Endothelial cell of umbilical vein (primary cell): ENCODE data around the gene PRKCB. TPM values are rescaled to one million over a fixed set of nuclear protein-coding genes. Genes with fewer than 3 reads are reported as not detected.

ENCODE experiments used
- BruUV-seq: library from RNA; stranded (reverse); fragments of 400-500 nt; replicated peaks from 2 replicates; lab custom pipeline; 2021; lab: Mats Ljungman, UMichigan
- CTCF ChIA-PET: fragments of 300-600, 350-600 bp; sonication (Branson Sonifier 250); formaldehyde crosslinking; loops from one replicate; lab custom pipeline; 2021; ENCODE audit warnings: antibody characterized with exemption, inconsistent platforms; lab: Charles Lee
- POLR2A ChIA-PET: fragments of 300-600, 350-600 bp; sonication (Branson Sonifier 250); formaldehyde crosslinking; loops from one replicate; lab custom pipeline; 2021; ENCODE audit warnings: antibody characterized with exemption, inconsistent platforms; lab: Charles Lee
- DNase-seq: peaks from one replicate; pipeline ENCODE4 v3.0.0-alpha.2; 2011; ENCODE audit warnings: low read depth, low spot score
- FAIRE-seq: peaks from 2 replicates; lab custom pipeline; 2011; peaks lifted over from hg19 to GRCh38; lab: Jason Lieb, UNC
- H2AFZ ChIP-seq: 2 replicates; pipeline ENCODE4 v1.6.0; 2012; ENCODE audit warnings: low read depth, low read length, control low read depth, inconsistent platforms
- H3K27ac ChIP-seq: 2 replicates; pipeline ENCODE4 v1.5.1; 2011; ENCODE audit warnings: low read depth, mild to moderate bottlenecking, control low read depth, low read length, moderate library complexity; ENCODE audit not compliant: insufficient read depth
- H3K27me3 ChIP-seq, 2 experiments: 2 replicates each; pipeline versions ENCODE4 v1.6.0 to v1.6.1; 2011; ENCODE audit warnings: low read length in 2 of 2, mixed read lengths in 1 of 2; ENCODE audit not compliant: control insufficient read depth in 2 of 2, insufficient read depth in 2 of 2
- H3K36me3 ChIP-seq, 2 experiments: 2 replicates in 1 of 2; 3 replicates in 1 of 2; pipeline ENCODE4 v1.5.1; 2011; ENCODE audit warnings: low read length in 2 of 2, mild to moderate bottlenecking in 1 of 2, moderate library complexity in 1 of 2; ENCODE audit not compliant: control insufficient read depth in 2 of 2, insufficient read depth in 2 of 2; ENCODE audit errors: extremely low read depth in 1 of 2
- H3K4me1 ChIP-seq: 3 replicates; pipeline ENCODE4 v1.5.1; 2011; ENCODE audit warnings: mild to moderate bottlenecking, low read length; ENCODE audit not compliant: control insufficient read depth, insufficient read depth; ENCODE audit errors: extremely low read depth
- H3K4me2 ChIP-seq: 2 replicates; pipeline ENCODE4 v1.6.1; 2011; ENCODE audit warnings: low read length, control low read depth, mixed read lengths; ENCODE audit not compliant: insufficient read depth
- H3K4me3 ChIP-seq, 3 experiments: fragments of 200-600 bp in 1 of 3; sonication (generic), shearing (Covaris generic) in 1 of 3; replicated peaks in 1 of 3; 2 replicates each; pipeline ENCODE4 v1.5.1; 2011 to 2016; ENCODE audit warnings: control low read depth in 3 of 3, low read length in 3 of 3, mild to moderate bottlenecking in 2 of 3, inconsistent platforms in 1 of 3, low read depth in 1 of 3, moderate library complexity in 1 of 3; ENCODE audit not compliant: insufficient read depth in 1 of 3
- H3K79me2 ChIP-seq: 2 replicates; pipeline ENCODE4 v1.6.0; 2012; ENCODE audit warnings: low read length, inconsistent platforms; ENCODE audit not compliant: control insufficient read depth, insufficient read depth
- H3K9ac ChIP-seq: replicated peaks from 2 replicates; pipeline ENCODE3; 2011; ENCODE audit warnings: low read length, control low read depth; ENCODE audit not compliant: insufficient read depth; ENCODE audit errors: extremely low read depth
- H3K9me1 ChIP-seq: replicated peaks from 3 replicates; pipeline ENCODE4 v1.6.0; 2011; ENCODE audit warnings: mild to moderate bottlenecking, low read length; ENCODE audit not compliant: control insufficient read depth, insufficient read depth; ENCODE audit errors: extremely low read depth
- H3K9me3 ChIP-seq: replicated peaks from 2 replicates; pipeline ENCODE4 v1.5.1; 2012; ENCODE audit warnings: low read length, inconsistent platforms; ENCODE audit not compliant: control insufficient read depth, insufficient read depth
- H4K20me1 ChIP-seq: replicated peaks from 2 replicates; pipeline ENCODE3; 2011; ENCODE audit warnings: mild to moderate bottlenecking, low read length; ENCODE audit not compliant: control insufficient read depth, insufficient read depth; ENCODE audit errors: extremely low read depth
- CTCF ChIP-seq, 2 donors: IDR thresholded peaks; 1 replicate in 1 of 2; 2 replicates in 1 of 2; pipeline ENCODE4 v1.5.1; 2011; ENCODE audit warnings: low read length in 2 of 2, mild to moderate bottlenecking in 2 of 2, moderate library complexity in 2 of 2, control low read depth in 1 of 2, inconsistent platforms in 1 of 2, low read depth in 1 of 2; ENCODE audit not compliant: insufficient read depth in 1 of 2; ENCODE audit errors: extremely low read depth in 1 of 2
- EZH2 ChIP-seq: IDR thresholded peaks from 2 replicates; pipeline ENCODE4 v1.6.1; 2012; ENCODE audit warnings: borderline replicate concordance, low read depth, mild to moderate bottlenecking, moderate library complexity, low read length, inconsistent platforms; ENCODE audit not compliant: severe bottlenecking
- FOS ChIP-seq: IDR thresholded peaks from 2 replicates; pipeline ENCODE4 v1.6.1; 2011; ENCODE audit warnings: mild to moderate bottlenecking, low read length, moderate library complexity, borderline replicate concordance; ENCODE audit not compliant: insufficient read depth
- GATA2 ChIP-seq: IDR thresholded peaks from 2 replicates; pipeline ENCODE4 v1.7.0; 2011; ENCODE audit warnings: low read depth, mild to moderate bottlenecking, moderate library complexity, mixed read lengths, low read length; ENCODE audit not compliant: insufficient read length, insufficient read depth
- JUN ChIP-seq: IDR thresholded peaks from 2 replicates; pipeline ENCODE4 v1.6.1; 2011; ENCODE audit warnings: borderline replicate concordance, low read depth; ENCODE audit not compliant: insufficient read length, insufficient read depth
- MAX ChIP-seq: IDR thresholded peaks from 2 replicates; pipeline ENCODE4 v1.6.1; 2011; ENCODE audit not compliant: insufficient read depth, insufficient read length
- MYC ChIP-seq: IDR thresholded peaks from one replicate; pipeline ENCODE4 v1.6.1; 2011; ENCODE audit warnings: mild to moderate bottlenecking, low read depth, low read length
- POLR2A ChIP-seq: IDR thresholded peaks from 2 replicates; pipeline ENCODE4 v1.6.1; 2012; ENCODE audit warnings: low read depth, mild to moderate bottlenecking, control low read depth, low read length
- POLR2AphosphoS5 ChIP-seq: IDR thresholded peaks from 2 replicates; pipeline ENCODE4 v1.6.1; 2012; ENCODE audit warnings: low read depth, mild to moderate bottlenecking, control low read depth, low read length, moderate library complexity; ENCODE audit not compliant: insufficient read depth
- dilution Hi-C: fragments of 300-500 bp; cut with MboI; formaldehyde crosslinking; loops from one replicate; pipeline ENCODE4 v1.15.0; 2019; ENCODE audit warnings: low sequenced_read_pairs; ENCODE audit not compliant: extremely low pct_ligation_motif_present
- intact Hi-C: fragments of 100-400 bp; cut with micrococcal nuclease; formaldehyde crosslinking; loops from one replicate; pipeline ENCODE4 v1.10.0; 2022
- polyA plus RNA-seq, 4 experiments: library from polyadenylated mRNA; depleted of rRNA in 3 of 4; stranded (reverse) in 3 of 4; unstranded in 1 of 4; fragments of >200 nt; gene quantifications; 2 replicates each; pipeline versions ENCODE4 v1.2.1 to v1.2.3, GENCODE V29; 2011 to 2012; ENCODE audit warnings: missing spikeins in 1 of 4
- total RNA-seq: library from RNA; stranded (reverse); gene quantifications from 2 replicates; pipeline ENCODE4 v1.2.3, GENCODE V29; 2021

Gene PRKCB
- total and polyA plus RNA-seq, 2 donors (not counting 3 experiments of a cell fraction or from before 2014, with no cell fraction given), result 0.01 TPM; not detected in 1

- dilution Hi-C loops, result no loop called here
- DNase-seq, result no peak
- Histone ChIP-seq H3K9me1 (no peaks in the 10 kb centered on the region), H3K9me3 (no peaks in the 10 kb centered on the region), H3K79me2 (no peaks in the 10 kb centered on the region), H2AFZ (no peak overlapping the region), H3K4me3 (no peak overlapping the region), H3K27ac (no peak overlapping the region), H3K27me3 (no peaks in the 10 kb centered on the region), H3K36me3 (no peaks in the 10 kb centered on the region), H3K4me1 (no peaks in the 10 kb centered on the region), H3K4me2 (no peak overlapping the region), H3K9ac (no peak overlapping the region), H4K20me1 (no peaks in the 10 kb centered on the region)
- no peak for TF ChIP-seq MAX
- TF ChIP-seq POLR2A, result no peak
- no peak for TF ChIP-seq EZH2
- TF ChIP-seq JUN, result no peak
- no peak for TF ChIP-seq FOS
- TF ChIP-seq MYC, result no peak
- intact Hi-C loops, result no loop called here
- ChIA-PET CTCF (no interaction called here), POLR2A (no interaction called here)
- FAIRE-seq, result no peak
- no TSS peak for BruUV-seq
Observed at GRCh38 chr16:24002619-24003018, 166.8 kb downstream of the PRKCB start.

- TF ChIP-seq POLR2AphosphoS5, result no peak
- TF ChIP-seq POLR2A, result no peak
- TF ChIP-seq GATA2, result no peak
- TF ChIP-seq JUN, result no peak
- TF ChIP-seq MAX, result no peak
- no peak for TF ChIP-seq MYC
- TF ChIP-seq EZH2, result no peak
- TF ChIP-seq FOS, result no peak
- TF ChIP-seq CTCF (IDR thresholded peaks at IDR 0.05; ENCODE audit: extremely low read depth in 1 of 2, insufficient read depth in 1 of 2, low read depth in 1 of 2, low read length in 2 of 2), result no peak
- POLR2A ChIA-PET, result no interaction called here
Observed at GRCh38 chr16:24005577-24005976, 169.8 kb downstream of the PRKCB start.

More at GRCh38 chr16:24005577-24005976, 169.8 kb downstream of the PRKCB start:
- intact Hi-C loops, result no loop called here
- Histone ChIP-seq H3K9me3 (no peaks in the 10 kb centered on the region), H3K27ac (no peak overlapping the region), H3K79me2 (no peaks in the 10 kb centered on the region), H3K27me3 (no peaks in the 10 kb centered on the region), H3K36me3 (no peaks in the 10 kb centered on the region), H4K20me1 (no peaks in the 10 kb centered on the region), H3K9me1 (no peaks in the 10 kb centered on the region), H3K4me2 (no peak overlapping the region), H3K4me3 (no peak overlapping the region), H2AFZ (no peak overlapping the region), H3K4me1 (no peaks in the 10 kb centered on the region), H3K9ac (no peak overlapping the region)
- CTCF ChIA-PET, result interaction anchor here (0.6 kb wide), 1 partner anchor 31 kb away, joined by 3 read pairs; no protein-coding TSS in a partner anchor
- FAIRE-seq (no peak), DNase-seq (no peak)
- no TSS peak for BruUV-seq
- dilution Hi-C loops, result no loop called here
